ENCODE measurements around the gene NECAP2.
A peak's percentile ranks its signal among the peaks of the same experiment; 100 is the strongest.

NECAP2 gene

GRCh38 chr1:16440470-16441281 is at the start of gene NECAP2:
Gene NECAP2, plus strand, starts transcription at chr1:16440724. Its CDS starts 38 bp downstream, at chr1:16440762.
- H3K27me3 Mint-ChIP-seq (ENCODE audit: low read depth): no peaks in the 10 kb centered on the region
- H3K27ac Mint-ChIP-seq: peak within 1 kb of the TSS; percentile 93
- H3K4me3 Mint-ChIP-seq: peak within 1 kb of the TSS; percentile 95
- H3K9me3 Mint-ChIP-seq: no peaks in the 10 kb centered on the region
- H3K4me1 Mint-ChIP-seq (ENCODE audit: low read depth): peaks cover 31% of the 10 kb centered on the region
- H3K36me3 Mint-ChIP-seq (ENCODE audit: low read depth): peaks cover 23% of the 10 kb centered on the region

GRCh38 chr1:16391411-16391810 is 49.1 kb upstream of the NECAP2 start:
- peaks cover 48% of the 10 kb centered on the region for H3K4me1 Mint-ChIP-seq (ENCODE audit: low read depth)
- H3K36me3 Mint-ChIP-seq (ENCODE audit: low read depth): peaks cover 25% of the 10 kb centered on the region

GRCh38 chr1:16392740-16393569 is 47.6 kb upstream of the NECAP2 start:
- H3K36me3 Mint-ChIP-seq (ENCODE audit: low read depth): peaks cover 29% of the 10 kb centered on the region
- no peak overlapping the region for H3K4me3 Mint-ChIP-seq
- peaks cover 40% of the 10 kb centered on the region for H3K4me1 Mint-ChIP-seq (ENCODE audit: low read depth)
- no peaks in the 10 kb centered on the region for H3K27me3 Mint-ChIP-seq (ENCODE audit: low read depth)
- no peaks in the 10 kb centered on the region for H3K9me3 Mint-ChIP-seq
- peak overlapping the region; percentile 15 for H3K27ac Mint-ChIP-seq

More at GRCh38 chr1:16391411-16391810, 49.1 kb upstream of the NECAP2 start:
- no peak overlapping the region for H3K4me3 Mint-ChIP-seq
- no peaks in the 10 kb centered on the region for H3K9me3 Mint-ChIP-seq
- H3K27ac Mint-ChIP-seq: peak overlapping the region; percentile 90
- H3K27me3 Mint-ChIP-seq (ENCODE audit: low read depth): no peaks in the 10 kb centered on the region

GRCh38 chr1:16393570-16394521 is 46.7 kb upstream of the NECAP2 start:
- Mint-ChIP-seq H3K36me3 (ENCODE audit: low read depth) (peaks cover 29% of the 10 kb centered on the region), H3K27me3 (ENCODE audit: low read depth) (no peaks in the 10 kb centered on the region), H3K27ac (peak overlapping the region; percentile 41), H3K4me3 (no peak overlapping the region), H3K9me3 (no peaks in the 10 kb centered on the region), H3K4me1 (ENCODE audit: low read depth) (peaks cover 40% of the 10 kb centered on the region)

- Mint-ChIP-seq H3K27ac (no peak overlapping the region), H3K4me3 (no peak overlapping the region), H3K4me1 (ENCODE audit: low read depth) (peaks cover 37% of the 10 kb centered on the region), H3K9me3 (no peaks in the 10 kb centered on the region), H3K36me3 (ENCODE audit: low read depth) (peaks cover 31% of the 10 kb centered on the region), H3K27me3 (ENCODE audit: low read depth) (no peaks in the 10 kb centered on the region)
Measured at GRCh38 chr1:16394977-16395376, 45.5 kb upstream of the NECAP2 start.

GRCh38 chr1:16396591-16396990 is 43.9 kb upstream of the NECAP2 start:
- Mint-ChIP-seq H3K9me3 (no peaks in the 10 kb centered on the region), H3K4me3 (no peak overlapping the region), H3K27me3 (ENCODE audit: low read depth) (no peaks in the 10 kb centered on the region), H3K4me1 (ENCODE audit: low read depth) (peaks cover 21% of the 10 kb centered on the region), H3K36me3 (ENCODE audit: low read depth) (peaks cover 32% of the 10 kb centered on the region), H3K27ac (no peak overlapping the region)

GRCh38 chr1:16397120-16397519 is 43.4 kb upstream of the NECAP2 start:
- H3K4me3 Mint-ChIP-seq: no peak overlapping the region
- H3K4me1 Mint-ChIP-seq (ENCODE audit: low read depth): peaks cover 15% of the 10 kb centered on the region
- no peak overlapping the region for H3K27ac Mint-ChIP-seq
- no peaks in the 10 kb centered on the region for H3K27me3 Mint-ChIP-seq (ENCODE audit: low read depth)
- H3K36me3 Mint-ChIP-seq (ENCODE audit: low read depth): peaks cover 34% of the 10 kb centered on the region
- H3K9me3 Mint-ChIP-seq: no peaks in the 10 kb centered on the region

- no peaks in the 10 kb centered on the region for H3K27me3 Mint-ChIP-seq (ENCODE audit: low read depth)
- H3K27ac Mint-ChIP-seq: no peak overlapping the region
- no peak overlapping the region for H3K4me3 Mint-ChIP-seq
- peaks cover 27% of the 10 kb centered on the region for H3K36me3 Mint-ChIP-seq (ENCODE audit: low read depth)
- H3K9me3 Mint-ChIP-seq: no peaks in the 10 kb centered on the region
- peaks cover 6% of the 10 kb centered on the region for H3K4me1 Mint-ChIP-seq (ENCODE audit: low read depth)
Measured at GRCh38 chr1:16398371-16398953, 42.1 kb upstream of the NECAP2 start.

GRCh38 chr1:16402742-16403141 is 37.8 kb upstream of the NECAP2 start:
- no peaks in the 10 kb centered on the region for H3K4me1 Mint-ChIP-seq (ENCODE audit: low read depth)
- H3K4me3 Mint-ChIP-seq: no peak overlapping the region
- no peaks in the 10 kb centered on the region for H3K9me3 Mint-ChIP-seq
- H3K27me3 Mint-ChIP-seq (ENCODE audit: low read depth): no peaks in the 10 kb centered on the region
- no peak overlapping the region for H3K27ac Mint-ChIP-seq
- H3K36me3 Mint-ChIP-seq (ENCODE audit: low read depth): peaks cover 7% of the 10 kb centered on the region

GRCh38 chr1:16405441-16405840 is 35.1 kb upstream of the NECAP2 start:
- no peak overlapping the region for H3K4me3 Mint-ChIP-seq
- no peaks in the 10 kb centered on the region for H3K9me3 Mint-ChIP-seq
- no peaks in the 10 kb centered on the region for H3K4me1 Mint-ChIP-seq (ENCODE audit: low read depth)
- H3K27ac Mint-ChIP-seq: no peak overlapping the region
- H3K27me3 Mint-ChIP-seq (ENCODE audit: low read depth): no peaks in the 10 kb centered on the region
- H3K36me3 Mint-ChIP-seq (ENCODE audit: low read depth): peaks cover 4% of the 10 kb centered on the region

- Mint-ChIP-seq H3K4me3 (no peak overlapping the region), H3K9me3 (no peaks in the 10 kb centered on the region), H3K36me3 (ENCODE audit: low read depth) (no peaks in the 10 kb centered on the region), H3K4me1 (ENCODE audit: low read depth) (no peaks in the 10 kb centered on the region), H3K27me3 (ENCODE audit: low read depth) (no peaks in the 10 kb centered on the region), H3K27ac (no peak overlapping the region)
Measured at GRCh38 chr1:16406868-16407267, 33.7 kb upstream of the NECAP2 start.

GRCh38 chr1:16409536-16410152 is 30.9 kb upstream of the NECAP2 start:
- no peaks in the 10 kb centered on the region for H3K9me3 Mint-ChIP-seq
- no peak overlapping the region for H3K27ac Mint-ChIP-seq
- H3K4me3 Mint-ChIP-seq: no peak overlapping the region
- H3K4me1 Mint-ChIP-seq (ENCODE audit: low read depth): no peaks in the 10 kb centered on the region
- H3K27me3 Mint-ChIP-seq (ENCODE audit: low read depth): no peaks in the 10 kb centered on the region
- no peaks in the 10 kb centered on the region for H3K36me3 Mint-ChIP-seq (ENCODE audit: low read depth)

- Mint-ChIP-seq H3K36me3 (ENCODE audit: low read depth) (no peaks in the 10 kb centered on the region), H3K4me3 (no peak overlapping the region), H3K9me3 (no peaks in the 10 kb centered on the region), H3K4me1 (ENCODE audit: low read depth) (no peaks in the 10 kb centered on the region), H3K27ac (no peak overlapping the region), H3K27me3 (ENCODE audit: low read depth) (no peaks in the 10 kb centered on the region)
Measured at GRCh38 chr1:16410803-16411202, 29.7 kb upstream of the NECAP2 start.

All from T-helper 1 cell treated with Interleukin-12 subunit alpha and Interleukin-12 subunit beta and Interleukin-4 antibody, amounts not matched to agents 30 μg/mL and 1 μg/mL, for 36 hours (primary cell).